ENCODE measurements around the gene IFNA8. TPM values are rescaled to one million over a fixed set of nuclear protein-coding genes. Genes with fewer than 3 reads are reported as not detected.
"Not testable (repeated sequence)": the region's sequence is repeated elsewhere in the genome, so short reads cannot be mapped to it uniquely, and the experiment has no call there.

IFNA8 gene
- total RNA-seq, result not detected

GRCh38 chr9:21408817-21409216, at the start of gene IFNA8:
Gene IFNA8, plus strand, starts transcription at chr9:21409117. Its CDS starts 60 bp downstream, at chr9:21409177.
- no peak for TF ChIP-seq CTCF (IDR thresholded peaks at IDR 0.05)
- TF ChIP-seq POLR2A (IDR thresholded peaks at IDR 0.05), result no peak
- H3K27me3 ChIP-seq, result no peaks in the 10 kb centered on the region
- DNase-seq, result no peak
- H3K36me3 ChIP-seq, result no peaks in the 10 kb centered on the region
- H3K9me3 ChIP-seq, result no peaks in the 10 kb centered on the region
- H3K27ac ChIP-seq, result no peak within 1 kb of the TSS
- intact Hi-C loops (cut with DNase I; ENCODE audit: low total_unique reads), result no loop called here
- no peak within 1 kb of the TSS for H3K4me3 ChIP-seq
- H3K4me1 ChIP-seq, result no peaks in the 10 kb centered on the region

DNA sequence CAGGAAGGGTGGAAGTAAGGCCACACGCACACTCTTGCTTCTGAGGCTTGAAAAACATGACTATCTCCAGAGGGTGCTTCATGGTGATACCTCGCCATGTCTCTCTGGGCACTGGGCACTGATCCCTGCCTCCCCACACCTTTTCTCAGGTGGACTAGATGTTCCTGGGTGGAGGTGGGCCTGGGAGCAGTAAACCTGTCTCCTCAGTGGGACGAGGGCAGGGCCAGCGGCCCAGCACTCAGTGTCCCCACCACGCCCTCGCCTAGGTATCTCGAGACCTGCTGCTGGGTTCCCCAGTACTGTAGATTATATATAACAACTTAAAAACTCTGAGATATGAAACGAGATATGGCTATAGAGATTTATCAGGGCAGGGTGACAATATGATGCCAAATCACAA, 46.6 kb upstream of the IFNA8 start:
- Histone ChIP-seq H3K36me3 (no peaks in the 10 kb centered on the region), H3K27ac (no peak overlapping the region), H3K4me3 (no peak overlapping the region), H3K4me1 (no peaks in the 10 kb centered on the region), H3K27me3 (no peaks in the 10 kb centered on the region), H3K9me3 (no peaks in the 10 kb centered on the region)
- DNase-seq, result no peak
- TF ChIP-seq CTCF (IDR thresholded peaks at IDR 0.05), result no peak
- TF ChIP-seq POLR2A (IDR thresholded peaks at IDR 0.05), result no peak
- intact Hi-C loops (cut with DNase I; ENCODE audit: low total_unique reads), result no loop called here

DNA sequence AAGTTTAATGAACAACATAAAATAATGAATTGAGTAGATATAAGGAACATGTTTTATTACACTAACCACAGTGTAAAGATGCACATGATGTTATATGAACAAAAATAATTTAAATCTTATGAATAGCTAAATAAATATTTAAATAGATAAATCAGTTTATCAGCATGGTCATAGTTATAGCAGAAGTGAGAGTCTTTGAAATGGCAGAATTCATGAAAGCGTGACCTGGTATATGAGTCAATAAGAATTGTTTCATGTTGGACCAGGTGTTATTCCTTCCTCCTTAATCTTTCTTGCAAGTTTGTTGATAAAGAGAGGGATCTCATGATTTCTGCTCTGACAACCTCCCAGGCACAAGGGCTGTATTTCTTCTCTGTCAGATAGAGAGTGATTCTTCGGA, 41.7 kb upstream of the IFNA8 start:
- H3K4me3 ChIP-seq; H3K27me3 ChIP-seq; H3K4me1 ChIP-seq; DNase-seq; intact Hi-C loops (cut with DNase I; ENCODE audit: low total_unique reads); H3K27ac ChIP-seq; H3K9me3 ChIP-seq; H3K36me3 ChIP-seq: not testable (repeated sequence)

DNA sequence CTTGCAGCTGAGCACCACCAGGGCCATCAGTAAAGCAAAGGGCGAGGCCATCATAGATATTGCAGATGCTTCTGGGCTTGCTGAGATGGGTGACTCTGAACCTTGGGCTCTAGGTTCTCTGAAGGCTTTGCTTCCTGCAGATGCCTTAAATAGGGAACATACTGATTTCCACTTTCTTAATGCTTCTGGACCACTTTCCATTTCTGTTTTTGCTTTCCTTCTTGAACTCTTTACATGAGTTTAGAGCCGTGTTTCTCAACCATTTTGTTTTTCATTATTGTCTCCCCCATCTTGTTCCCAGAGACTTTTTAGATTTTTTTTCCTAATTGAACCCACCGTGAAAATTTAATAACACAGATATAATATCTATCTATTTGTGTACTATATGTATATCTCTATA, 41.0 kb upstream of the IFNA8 start, which contains the start of gene IFNA13:
TSS of gene IFNA13 (minus strand) at position 101 of the 400 bp plus-strand sequence. CDS start at position 54, 47 bp downstream.
- no peaks in the 10 kb centered on the region for H3K27me3 ChIP-seq
- no peaks in the 10 kb centered on the region for H3K9me3 ChIP-seq
- intact Hi-C loops (cut with DNase I; ENCODE audit: low total_unique reads), result no loop called here
- TF ChIP-seq CTCF (IDR thresholded peaks at IDR 0.05) (no peak), POLR2A (IDR thresholded peaks at IDR 0.05) (no peak)
- no peak for DNase-seq
- H3K27ac ChIP-seq, result no peak within 1 kb of the TSS
- H3K4me3 ChIP-seq, result no peak within 1 kb of the TSS
- no peaks in the 10 kb centered on the region for H3K4me1 ChIP-seq
- no peaks in the 10 kb centered on the region for H3K36me3 ChIP-seq

- DNase-seq; H3K36me3 ChIP-seq; H3K9me3 ChIP-seq; intact Hi-C loops (cut with DNase I; ENCODE audit: low total_unique reads); H3K4me1 ChIP-seq; H3K27ac ChIP-seq; H3K27me3 ChIP-seq; H3K4me3 ChIP-seq: not testable (repeated sequence)
These were observed 37.5 kb upstream of the IFNA8 start for GRCh38 chr9:21371467-21371866.

DNA sequence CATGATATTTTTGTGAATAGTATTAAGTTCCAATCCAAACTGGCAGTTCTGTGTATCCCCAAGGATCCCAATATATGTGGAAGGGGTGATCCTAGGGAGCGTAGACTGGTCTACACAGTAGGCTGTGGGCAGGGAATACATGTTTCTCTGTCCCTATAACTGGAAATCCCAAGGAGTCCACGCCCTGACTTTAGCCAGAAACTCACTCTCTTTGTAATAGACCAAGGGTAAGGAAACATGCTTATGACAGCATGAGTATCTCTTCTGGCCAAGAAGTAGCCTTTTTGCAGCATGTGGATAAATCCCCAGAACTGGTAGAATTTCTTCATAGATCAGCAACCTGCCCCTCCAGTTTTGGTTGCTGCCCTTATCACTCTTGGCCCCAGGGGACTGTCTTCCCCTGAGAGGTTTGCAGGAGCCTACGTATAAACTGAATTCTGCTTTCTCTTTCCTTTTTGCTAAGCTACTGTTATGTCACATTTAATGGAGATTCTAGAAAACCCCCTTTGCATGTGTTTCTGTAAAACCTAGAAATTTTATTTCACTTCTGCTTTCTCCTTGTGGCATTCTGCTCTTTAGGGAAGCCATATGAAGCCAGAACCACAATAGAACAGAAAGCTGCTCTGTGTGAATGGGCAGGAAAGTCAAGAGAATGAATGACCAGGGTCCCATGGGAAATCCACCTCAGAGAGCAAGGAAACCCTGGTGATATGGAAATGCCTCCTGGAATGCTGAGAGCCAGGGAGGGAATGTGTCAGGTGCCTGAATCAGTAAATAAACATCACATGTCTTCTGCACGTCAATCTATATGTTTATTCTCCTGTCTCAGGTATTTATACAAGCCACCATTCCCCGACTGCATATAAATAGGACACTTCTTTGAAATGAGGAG, 27.2 kb upstream of the IFNA8 start:
- H3K4me1 ChIP-seq, result no peaks in the 10 kb centered on the region
- TF ChIP-seq CTCF (IDR thresholded peaks at IDR 0.05), result no peak
- TF ChIP-seq POLR2A (IDR thresholded peaks at IDR 0.05), result no peak
- H3K9me3 ChIP-seq, result no peaks in the 10 kb centered on the region

More for the DNA sequence above, 27.2 kb upstream of the IFNA8 start:
- Histone ChIP-seq H3K27me3 (peaks cover 0 to 4% of the 10 kb centered on the region in 2 donors), H3K27ac (no peak overlapping the region), H3K4me3 (no peak overlapping the region), H3K36me3 (no peaks in the 10 kb centered on the region)
- no peak for DNase-seq
- intact Hi-C loops (cut with DNase I; ENCODE audit: low total_unique reads), result no loop called here
